Measurements from ENCODE around the gene SERPINA10. TPM values are rescaled to one million over a fixed set of nuclear protein-coding genes. Genes with fewer than 3 reads are reported as not detected.

SERPINA10 gene
- total and polyA plus RNA-seq, 2 experiments from 2014 or later = 0.11 TPM; not detected in 1

- TF ChIP-seq REST (IDR thresholded peaks at IDR 0.05; ENCODE audit: unreplicated experiment) (no peak), ZNF331 (CRISPR knock-in tag; IDR thresholded peaks at IDR 0.05; ENCODE audit: low read depth) (no peak), EZH2 (IDR thresholded peaks at IDR 0.05; ENCODE audit: low read depth, unreplicated experiment) (no peak), JUNB (IDR thresholded peaks at IDR 0.05; ENCODE audit: unreplicated experiment) (no peak), EZH2phosphoT487 (IDR thresholded peaks at IDR 0.05; ENCODE audit: unreplicated experiment) (no peak)
- TF ChIP-seq, protein P1, sequence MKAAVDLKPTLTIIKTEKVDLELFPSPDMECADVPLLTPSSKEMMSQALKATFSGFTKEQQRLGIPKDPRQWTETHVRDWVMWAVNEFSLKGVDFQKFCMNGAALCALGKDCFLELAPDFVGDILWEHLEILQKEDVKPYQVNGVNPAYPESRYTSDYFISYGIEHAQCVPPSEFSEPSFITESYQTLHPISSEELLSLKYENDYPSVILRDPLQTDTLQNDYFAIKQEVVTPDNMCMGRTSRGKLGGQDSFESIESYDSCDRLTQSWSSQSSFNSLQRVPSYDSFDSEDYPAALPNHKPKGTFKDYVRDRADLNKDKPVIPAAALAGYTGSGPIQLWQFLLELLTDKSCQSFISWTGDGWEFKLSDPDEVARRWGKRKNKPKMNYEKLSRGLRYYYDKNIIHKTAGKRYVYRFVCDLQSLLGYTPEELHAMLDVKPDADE (IDR thresholded peaks at IDR 0.05) = no peak
Observed at GRCh38 chr14:94290197-94290596, 2.9 kb downstream of the SERPINA10 start (continued).

DNA sequence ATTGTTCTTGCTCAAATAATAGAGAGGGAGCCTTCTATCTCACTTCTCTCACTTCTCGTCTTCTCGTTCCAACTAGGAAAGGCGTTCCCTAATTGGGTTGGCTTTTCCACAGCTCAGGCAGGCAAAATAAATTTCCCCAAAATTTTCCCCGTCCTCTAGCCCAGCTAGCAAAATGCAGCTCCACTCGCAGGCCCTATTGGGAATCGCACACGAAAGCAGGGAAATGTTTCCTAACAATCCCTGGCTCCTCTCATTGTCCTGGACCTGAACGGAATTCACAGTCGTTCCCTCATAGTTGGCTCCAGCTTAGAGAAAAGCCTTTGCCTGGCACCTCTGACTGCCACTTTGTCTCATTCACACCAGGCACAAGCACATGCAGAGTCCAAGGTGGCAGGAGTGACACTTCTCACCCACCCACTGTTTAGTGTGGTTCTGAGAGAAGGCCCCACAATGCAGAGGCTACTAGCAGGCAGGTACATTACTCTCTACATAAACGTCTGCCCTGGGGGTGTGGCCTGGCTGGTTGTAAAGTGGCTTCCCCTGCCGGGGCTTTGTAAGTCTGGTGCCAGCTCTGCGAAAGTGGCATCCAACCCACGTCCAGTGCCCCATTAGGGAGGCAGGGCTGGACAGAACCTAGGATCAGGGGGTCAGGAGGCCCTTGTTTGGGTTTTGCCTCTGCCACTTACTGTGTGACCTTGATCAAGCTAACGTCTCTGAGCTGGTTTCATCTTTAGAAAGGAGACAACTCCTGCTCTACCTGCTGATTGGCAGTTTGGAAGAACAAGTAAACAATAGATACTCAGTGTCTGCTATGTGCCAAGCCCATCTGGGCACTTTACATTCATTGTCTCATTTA is 4.2 kb downstream of the SERPINA10 start:
- Histone ChIP-seq H4K20me1 (replicated peaks; ENCODE audit: insufficient read depth) (no peaks in the 10 kb centered on the region), H3K4me3 (no peak overlapping the region), H3K79me2 (replicated peaks; ENCODE audit: insufficient read depth) (no peaks in the 10 kb centered on the region), H3K27me3 (ENCODE audit: insufficient read depth) (no peaks in the 10 kb centered on the region), H3K4me2 (no peak overlapping the region), H3F3A (replicated peaks; ENCODE audit: low read depth) (no peaks in the 10 kb centered on the region), H3K9me2 (ENCODE audit: insufficient read depth) (0 out of 2 replicates have a peak, but pooled peaks cover 10% of the 10 kb centered on the region), H3K36me3 (ENCODE audit: insufficient read depth) (no peaks in the 10 kb centered on the region), H3K27ac (ENCODE audit: low read depth) (no peak overlapping the region), H2AFZ (no peak overlapping the region), H3K4me1 (ENCODE audit: insufficient read depth) (no peaks in the 10 kb centered on the region; the same call in 1 of the 2 replicates)
- DNase-seq (ENCODE audit: low spot score) = peak; percentile 75
- TF ChIP-seq CTCF (conservative IDR thresholded peaks at IDR 0.05; ENCODE audit: low read depth in 2 of 2) (peak; percentile 47 to 57), NANOG (IDR thresholded peaks at IDR 0.05; ENCODE audit: borderline replicate concordance) (no peak)
- Mint-ChIP-seq H3K4me1 (peaks cover 7% of the 10 kb centered on the region; the same call in 2 of the 3 replicates), H3K4me3 (no peak overlapping the region), H3K36me3 (ENCODE audit: low read depth) (no peaks in the 10 kb centered on the region), H3K27ac (peak overlapping the region; percentile 22; the same call in 1 of the 2 replicates), H3K27me3 (ENCODE audit: insufficient read depth, low read depth, poor library complexity) (peaks cover 6% of the 10 kb centered on the region), H3K9me3 (no peaks in the 10 kb centered on the region)
- ATAC-seq = peak; percentile 84

All from GM23338 (cell line).